NCI-H1048 (cell line): ENCODE results near the gene UBA1.

Experiments used
- DNase-seq: peaks from one replicate; lab custom pipeline; 2025; lab: John Stamatoyannopoulos, UW

The UBA1 gene

DNA sequence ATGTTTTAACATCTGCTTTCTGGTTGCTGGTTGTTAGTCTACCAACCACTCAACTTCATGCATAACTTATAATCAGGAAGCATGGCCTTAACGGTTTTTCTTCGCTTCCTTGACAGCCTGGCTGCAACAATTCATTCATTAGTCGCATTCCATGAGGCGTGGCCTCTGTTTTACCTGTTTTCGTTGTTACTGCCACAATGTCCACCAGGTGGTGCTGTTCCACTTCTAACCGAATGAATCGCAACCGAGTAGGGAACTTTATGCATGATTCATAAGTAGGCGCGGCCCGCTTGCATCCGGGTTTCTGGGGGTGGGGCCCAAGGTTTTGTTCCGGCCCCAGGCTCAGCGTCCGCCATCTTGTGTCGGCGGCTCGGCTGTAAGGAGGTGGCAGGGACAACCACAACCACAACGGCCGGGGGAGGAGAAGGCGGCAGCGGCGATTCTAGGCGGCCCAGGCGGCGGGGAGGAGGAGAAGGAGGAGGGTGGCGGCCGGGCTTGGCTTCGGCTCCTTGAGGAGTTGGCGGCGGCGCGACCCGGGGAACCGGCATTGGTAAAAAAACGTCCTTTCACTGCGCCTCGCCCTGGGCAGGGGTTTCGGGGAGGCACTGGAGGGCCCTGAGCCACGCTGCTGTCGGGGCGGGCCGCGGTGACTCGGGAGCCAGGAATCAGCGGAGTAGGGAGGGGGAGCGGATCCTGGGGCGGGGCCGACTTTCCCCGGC lies at the start of gene UBA1:
Gene UBA1 (plus strand): TSS at position 355 of the 719 bp plus-strand sequence. CDS start 4,974 bp downstream, outside the sequence.
- peak; percentile 96 for DNase-seq

- DNase-seq = no peak
These were observed 49.6 kb upstream of the UBA1 start for GRCh38 chrX:47143894-47144625.

- peak; percentile 73 for DNase-seq
These were observed 48.8 kb upstream of the UBA1 start, which contains the start of the genes NDUFB11 and RBM10 for GRCh38 chrX:47144626-47145394. Gene NDUFB11 (minus strand): TSS chrX:47144702. CDS start chrX:47144679, 23 bp downstream. Gene RBM10 (plus strand): TSS chrX:47145221. CDS start chrX:47147482, 2,261 bp downstream.

- DNase-seq = no peak
These were observed 48.1 kb upstream of the UBA1 start for GRCh38 chrX:47145395-47146120.

- DNase-seq = no peak
These were observed 47.3 kb upstream of the UBA1 start for GRCh38 chrX:47146121-47146935.

- no peak for DNase-seq
These were observed 46.4 kb upstream of the UBA1 start for GRCh38 chrX:47146936-47147859.

DNA sequence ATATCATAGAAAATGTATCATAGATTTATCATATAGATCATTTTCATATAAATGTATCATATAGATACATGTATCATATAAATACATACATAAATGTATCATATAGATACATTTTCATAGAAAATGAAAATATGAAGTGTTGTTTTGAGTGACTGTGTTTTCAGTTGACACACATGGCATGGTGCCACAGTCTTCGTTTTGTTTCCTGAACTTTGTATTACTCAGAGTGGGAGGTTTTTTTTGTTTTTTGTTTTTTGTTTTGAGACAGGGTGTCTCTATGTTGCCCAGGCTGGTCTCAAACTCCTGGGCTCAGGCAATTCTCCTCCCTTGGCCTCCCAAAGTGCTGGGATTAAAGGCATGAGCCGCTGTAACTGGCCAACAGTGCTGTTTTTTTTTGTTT lies 44.7 kb upstream of the UBA1 start:
- DNase-seq = no peak

GRCh38 chrX:47151435-47151834 lies 42.2 kb upstream of the UBA1 start:
- DNase-seq = no peak

DNA sequence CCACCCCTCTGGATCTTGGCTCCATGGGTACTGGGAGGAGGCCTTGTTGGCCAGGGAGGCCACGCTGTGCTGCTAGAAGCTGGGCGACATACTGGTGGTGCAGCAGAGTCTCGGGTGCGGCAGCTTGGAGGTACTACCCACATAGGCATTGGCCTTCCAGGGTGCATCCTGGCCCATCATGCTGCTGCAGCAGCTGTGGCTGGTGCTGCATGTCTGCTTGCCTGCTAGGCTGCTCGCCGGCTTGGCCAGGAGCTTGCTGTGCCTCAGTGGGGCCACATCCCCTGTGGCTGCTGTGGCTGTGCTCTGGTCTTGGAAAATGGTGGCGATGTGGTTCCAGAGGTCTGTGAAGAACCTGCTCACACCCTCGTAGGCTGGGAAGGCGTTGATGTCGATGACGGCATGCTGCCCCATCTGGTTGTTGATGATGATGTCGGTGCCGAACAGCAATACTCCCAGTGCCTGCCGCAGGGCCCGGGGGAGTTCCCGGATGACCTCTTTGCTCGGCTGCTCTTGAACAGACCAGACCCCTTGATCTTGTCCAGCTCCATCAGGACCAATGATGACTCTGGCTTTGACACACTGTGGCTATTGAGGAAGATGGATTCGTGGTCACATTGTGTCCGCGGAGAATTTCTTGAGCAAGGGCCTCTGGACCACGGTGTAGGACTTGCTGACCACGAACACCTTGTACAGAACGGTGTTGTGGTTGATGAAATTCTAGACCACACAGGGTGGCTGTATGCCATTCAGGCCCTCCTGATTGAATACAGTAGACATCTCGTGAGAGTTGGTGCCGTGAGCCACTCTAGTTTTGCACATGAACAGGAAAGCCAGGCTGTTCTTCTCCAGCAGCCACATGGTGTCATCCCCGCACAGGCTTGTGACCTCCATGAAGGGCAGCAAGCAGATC lies 36.8 kb upstream of the UBA1 start:
- no peak for DNase-seq

DNA sequence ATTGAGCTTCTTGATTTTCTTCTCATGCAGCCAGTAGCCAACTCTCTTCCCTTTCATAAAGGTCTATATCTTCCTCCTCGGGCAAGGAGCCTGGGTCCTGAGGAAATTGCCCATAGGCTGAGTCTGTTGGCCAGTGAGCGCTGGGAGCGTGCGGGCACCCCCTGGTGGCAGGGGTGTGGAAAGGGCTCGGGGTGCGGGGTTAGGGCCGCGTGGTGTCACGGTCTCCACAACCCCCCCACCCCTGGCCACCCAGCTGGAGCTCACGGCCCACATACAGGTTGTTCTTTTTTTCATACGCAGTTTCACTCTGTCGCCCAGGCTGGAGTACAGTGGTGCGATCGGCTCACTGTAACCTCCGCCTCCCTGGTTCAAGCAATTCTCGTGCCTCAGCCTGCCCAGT lies 35.5 kb upstream of the UBA1 start:
- DNase-seq = no peak

DNA sequence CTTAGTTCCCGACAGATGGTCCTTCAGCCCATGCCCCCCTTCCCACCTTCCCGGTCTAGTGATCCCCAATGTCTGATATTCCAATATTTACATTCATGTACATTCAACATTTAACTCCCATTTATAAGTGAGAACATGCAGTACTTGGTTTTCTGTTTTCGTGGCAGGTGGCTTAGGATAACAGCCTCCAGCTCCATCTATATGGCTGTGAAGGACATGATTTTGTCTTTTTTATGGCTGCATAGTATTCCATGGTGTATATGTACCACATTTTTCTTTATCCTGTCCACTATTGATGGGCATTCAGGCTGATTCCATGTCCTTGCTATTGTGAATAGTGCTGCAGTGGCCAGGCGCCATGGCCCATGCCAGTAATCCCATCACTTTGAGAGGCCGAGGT lies 34.8 kb upstream of the UBA1 start:
- no peak for DNase-seq

DNA sequence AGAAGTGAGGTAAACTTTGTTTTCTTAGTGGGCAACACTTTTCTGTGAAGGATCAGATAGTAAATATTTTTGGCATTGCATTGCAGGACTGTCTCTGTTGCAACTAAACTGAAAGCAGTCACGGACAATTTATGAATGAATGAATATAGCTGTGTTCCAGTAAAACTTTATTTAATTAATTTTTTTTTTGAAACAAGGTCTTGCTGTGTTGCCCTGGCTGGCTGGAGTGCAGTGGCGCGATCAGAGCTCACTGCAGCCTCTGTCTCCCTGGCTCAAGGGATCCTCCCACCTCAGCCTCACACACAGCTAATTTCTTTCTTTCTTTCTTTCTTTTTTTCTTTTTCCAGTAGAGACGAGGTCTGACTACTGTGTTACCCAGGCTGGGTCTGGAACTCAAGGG lies 32.8 kb upstream of the UBA1 start:
- no peak for DNase-seq

GRCh38 chrX:47162927-47163583 lies 30.6 kb upstream of the UBA1 start:
- DNase-seq = no peak

DNA sequence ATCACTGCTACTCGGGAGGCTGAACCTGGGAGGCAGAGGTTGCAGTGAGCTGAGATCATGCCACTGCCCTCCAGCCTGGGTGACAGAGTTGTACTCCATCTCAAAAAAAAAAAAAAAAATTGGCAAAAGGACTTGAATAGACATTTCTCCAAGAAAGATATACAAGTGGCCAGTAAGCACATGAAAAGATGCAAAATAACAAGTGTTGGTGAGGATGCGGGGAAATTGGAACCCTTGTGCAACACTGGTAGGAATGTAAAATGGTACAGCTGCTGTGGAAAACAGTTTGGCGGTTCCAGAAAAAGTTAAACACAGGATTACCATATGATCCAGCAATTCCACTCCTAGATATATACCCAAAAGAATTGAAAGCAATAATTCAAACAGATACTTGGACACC lies 29.2 kb upstream of the UBA1 start:
- no peak for DNase-seq

DNA sequence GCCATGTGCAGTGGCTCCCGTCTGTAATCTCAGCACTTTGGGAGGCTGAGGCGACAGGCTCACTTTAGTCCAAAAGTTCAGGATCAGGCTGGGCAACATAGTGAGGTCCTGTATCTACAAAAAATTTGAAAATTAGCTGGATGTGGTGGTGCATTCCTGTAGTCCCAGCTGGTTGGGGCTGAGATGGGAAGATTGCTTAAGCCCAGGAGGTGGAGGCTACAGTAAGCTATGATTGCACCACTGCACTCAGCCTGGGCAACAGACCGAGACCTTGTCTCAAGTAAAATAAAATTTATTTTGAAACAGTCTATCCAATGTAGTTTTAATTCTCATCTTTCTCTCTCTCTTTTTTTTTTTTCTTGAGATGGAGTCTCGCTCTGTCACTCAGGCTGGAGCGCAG lies 27.5 kb upstream of the UBA1 start:
- no peak for DNase-seq

DNA sequence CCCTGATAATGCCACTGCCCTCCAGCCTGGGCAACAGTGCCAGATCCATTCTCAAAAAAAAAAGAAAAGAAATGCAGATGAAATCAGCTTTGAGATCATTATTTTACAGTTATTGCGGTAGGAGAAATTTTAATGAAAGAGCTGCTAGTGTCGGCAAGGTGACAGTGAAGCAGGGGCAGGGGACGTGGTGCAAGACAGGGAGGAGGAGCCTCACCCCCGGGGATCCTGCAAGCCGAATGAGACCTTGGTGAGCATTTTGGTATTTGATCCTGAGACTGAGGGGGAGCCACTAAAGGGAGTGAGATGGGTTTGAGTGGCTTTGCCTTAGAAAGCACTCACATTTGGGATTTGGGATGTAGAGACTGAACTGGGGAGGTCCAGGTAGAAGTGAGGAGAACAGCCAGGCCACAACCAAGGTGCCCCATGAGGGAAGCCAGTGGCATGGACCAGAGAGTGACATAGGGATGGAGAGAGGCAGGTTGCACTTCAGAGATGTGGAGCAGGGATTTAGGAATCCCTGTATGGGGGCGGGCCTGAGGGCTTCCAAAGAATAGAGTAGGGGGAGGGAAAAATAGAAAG lies 25.0 kb upstream of the UBA1 start:
- no peak for DNase-seq

DNA sequence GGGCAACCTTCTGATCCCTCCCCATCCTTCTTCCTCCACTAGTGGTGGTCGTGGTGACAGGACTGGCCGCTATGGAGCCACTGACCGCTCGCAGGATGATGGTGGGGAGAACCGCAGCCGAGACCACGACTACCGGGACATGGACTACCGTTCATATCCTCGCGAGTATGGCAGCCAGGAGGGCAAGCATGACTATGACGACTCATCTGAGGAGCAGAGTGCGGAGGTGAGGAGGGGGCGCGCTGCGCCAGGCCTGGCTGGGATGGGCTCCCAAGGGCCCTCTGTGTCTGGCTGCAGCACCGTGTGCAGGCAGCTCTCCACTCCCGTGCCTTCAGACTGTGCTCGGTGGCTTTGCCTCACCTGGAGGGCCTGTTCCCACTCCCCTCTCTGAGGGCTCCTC lies 24.4 kb upstream of the UBA1 start:
- no peak for DNase-seq
